ENCODE measurements around the gene NUDT17. TPM values are rescaled to one million over a fixed set of nuclear protein-coding genes. Genes with fewer than 3 reads are reported as not detected.
"Not testable (repeated sequence)": the region's sequence is repeated elsewhere in the genome, so short reads cannot be mapped to it uniquely, and the experiment has no call there.

NUDT17 gene
- total RNA-seq, 1 donor from 2014 or later: 3.3 TPM

- peaks cover 31% of the 10 kb centered on the region for H3K36me3 ChIP-seq (ENCODE audit: insufficient read depth, low read length)
- no peak overlapping the region for H3K9ac ChIP-seq (ENCODE audit: low read length)
- H3K27ac ChIP-seq (ENCODE audit: low read depth, low read length): no peak overlapping the region
- no peaks in the 10 kb centered on the region for H3K27me3 Mint-ChIP-seq (ENCODE audit: low read depth, unreplicated experiment)
- H3K4me3 ChIP-seq (ENCODE audit: insufficient read depth, low read depth, low read length): no peak overlapping the region
- H3K9me3 Mint-ChIP-seq (ENCODE audit: unreplicated experiment): no peaks in the 10 kb centered on the region
- H3K4me1 ChIP-seq (ENCODE audit: insufficient read depth, low read length): peaks cover 3% of the 10 kb centered on the region
- no peak overlapping the region for H3K27ac Mint-ChIP-seq (ENCODE audit: unreplicated experiment)
- no peak overlapping the region for H2AFZ ChIP-seq (ENCODE audit: low read depth, low read length)
- H3K79me2 ChIP-seq (ENCODE audit: insufficient read depth, low read length): peaks cover 34% of the 10 kb centered on the region
- TF ChIP-seq EZH2 (IDR thresholded peaks at IDR 0.05; ENCODE audit: insufficient read depth, low read length) (no peak), CTCF (IDR thresholded peaks at IDR 0.05; ENCODE audit: insufficient read depth, low read depth, low read length) (no peak)
- FAIRE-seq (no peak), DNase-seq (ENCODE audit: low read depth) (no peak)
- peaks cover 4% of the 10 kb centered on the region for H4K20me1 ChIP-seq (ENCODE audit: insufficient read depth, low read length)
- no peaks in the 10 kb centered on the region for H3K27me3 ChIP-seq (ENCODE audit: insufficient read depth, low read length)
- peak overlapping the region; percentile 99 for H3K4me3 Mint-ChIP-seq (ENCODE audit: unreplicated experiment)
- H3K4me2 ChIP-seq (ENCODE audit: low read length): peak overlapping the region; percentile 88
- H3K9me3 ChIP-seq (ENCODE audit: insufficient read depth, low read depth, low read length): no peaks in the 10 kb centered on the region
- H3K4me1 Mint-ChIP-seq (ENCODE audit: low read depth, unreplicated experiment): peaks cover 12% of the 10 kb centered on the region
- peaks cover 34% of the 10 kb centered on the region for H3K36me3 Mint-ChIP-seq (ENCODE audit: low read depth, unreplicated experiment)
Observed at GRCh38 chr1:145826030-145826429, 19.4 kb upstream of the NUDT17 start.

- H3K4me3 ChIP-seq (ENCODE audit: insufficient read depth, low read depth, low read length): no peak overlapping the region
- H2AFZ ChIP-seq (ENCODE audit: low read depth, low read length): no peak overlapping the region
- H4K20me1 ChIP-seq (ENCODE audit: insufficient read depth, low read length): peaks cover 4% of the 10 kb centered on the region
- no peak overlapping the region for H3K27ac ChIP-seq (ENCODE audit: low read depth, low read length)
- H3K9me3 ChIP-seq (ENCODE audit: insufficient read depth, low read depth, low read length): no peaks in the 10 kb centered on the region
- H3K27me3 ChIP-seq (ENCODE audit: insufficient read depth, low read length): no peaks in the 10 kb centered on the region
- H3K4me2 ChIP-seq (ENCODE audit: low read length): no peak overlapping the region
- peaks cover 12% of the 10 kb centered on the region for H3K4me1 Mint-ChIP-seq (ENCODE audit: low read depth, unreplicated experiment)
- no peaks in the 10 kb centered on the region for H3K27me3 Mint-ChIP-seq (ENCODE audit: low read depth, unreplicated experiment)
- DNase-seq (ENCODE audit: low read depth) (no peak), FAIRE-seq (no peak)
- H3K9me3 Mint-ChIP-seq (ENCODE audit: unreplicated experiment): no peaks in the 10 kb centered on the region
- H3K79me2 ChIP-seq (ENCODE audit: insufficient read depth, low read length): peaks cover 31% of the 10 kb centered on the region
- H3K36me3 Mint-ChIP-seq (ENCODE audit: low read depth, unreplicated experiment): peaks cover 42% of the 10 kb centered on the region
- no peak for TF ChIP-seq CTCF (IDR thresholded peaks at IDR 0.05; ENCODE audit: insufficient read depth, low read depth, low read length)
- no peak for TF ChIP-seq EZH2 (IDR thresholded peaks at IDR 0.05; ENCODE audit: insufficient read depth, low read length)
- H3K4me3 Mint-ChIP-seq (ENCODE audit: unreplicated experiment): no peak overlapping the region
- H3K27ac Mint-ChIP-seq (ENCODE audit: unreplicated experiment): no peak overlapping the region
- H3K9ac ChIP-seq (ENCODE audit: low read length): no peak overlapping the region
- H3K36me3 ChIP-seq (ENCODE audit: insufficient read depth, low read length): peaks cover 42% of the 10 kb centered on the region
- peaks cover 3% of the 10 kb centered on the region for H3K4me1 ChIP-seq (ENCODE audit: insufficient read depth, low read length)
Observed at GRCh38 chr1:145827966-145828365, 17.5 kb upstream of the NUDT17 start.

- Histone ChIP-seq H2AFZ (ENCODE audit: low read depth, low read length) (no peak overlapping the region), H3K27ac (ENCODE audit: low read depth, low read length) (no peak overlapping the region), H3K4me2 (ENCODE audit: low read length) (no peak overlapping the region), H3K9ac (ENCODE audit: low read length) (no peak overlapping the region), H4K20me1 (ENCODE audit: insufficient read depth, low read length) (peaks cover 4% of the 10 kb centered on the region), H3K79me2 (ENCODE audit: insufficient read depth, low read length) (peaks cover 31% of the 10 kb centered on the region), H3K4me1 (ENCODE audit: insufficient read depth, low read length) (peaks cover 3% of the 10 kb centered on the region), H3K27me3 (ENCODE audit: insufficient read depth, low read length) (no peaks in the 10 kb centered on the region), H3K4me3 (ENCODE audit: insufficient read depth, low read depth, low read length) (no peak overlapping the region), H3K36me3 (ENCODE audit: insufficient read depth, low read length) (peaks cover 47% of the 10 kb centered on the region), H3K9me3 (ENCODE audit: insufficient read depth, low read depth, low read length) (no peaks in the 10 kb centered on the region)
- H3K36me3 Mint-ChIP-seq (ENCODE audit: low read depth, unreplicated experiment): peaks cover 43% of the 10 kb centered on the region
- H3K27ac Mint-ChIP-seq (ENCODE audit: unreplicated experiment): peak overlapping the region; percentile 7
- no peak overlapping the region for H3K4me3 Mint-ChIP-seq (ENCODE audit: unreplicated experiment)
- DNase-seq (ENCODE audit: low read depth) (no peak), FAIRE-seq (no peak)
- no peaks in the 10 kb centered on the region for H3K27me3 Mint-ChIP-seq (ENCODE audit: low read depth, unreplicated experiment)
- TF ChIP-seq CTCF (IDR thresholded peaks at IDR 0.05; ENCODE audit: insufficient read depth, low read depth, low read length): no peak
- no peak for TF ChIP-seq EZH2 (IDR thresholded peaks at IDR 0.05; ENCODE audit: insufficient read depth, low read length)
- peaks cover 12% of the 10 kb centered on the region for H3K4me1 Mint-ChIP-seq (ENCODE audit: low read depth, unreplicated experiment)
- H3K9me3 Mint-ChIP-seq (ENCODE audit: unreplicated experiment): no peaks in the 10 kb centered on the region
Observed at GRCh38 chr1:145828367-145829026, 16.9 kb upstream of the NUDT17 start.

GRCh38 chr1:145830810-145831209, 14.6 kb upstream of the NUDT17 start:
- H2AFZ ChIP-seq (ENCODE audit: low read depth, low read length); H4K20me1 ChIP-seq (ENCODE audit: insufficient read depth, low read length); H3K4me3 Mint-ChIP-seq (ENCODE audit: unreplicated experiment); H3K27ac ChIP-seq (ENCODE audit: low read depth, low read length); H3K4me3 ChIP-seq (ENCODE audit: insufficient read depth, low read depth, low read length); H3K4me1 Mint-ChIP-seq (ENCODE audit: low read depth, unreplicated experiment); DNase-seq (ENCODE audit: low read depth); FAIRE-seq; H3K27me3 Mint-ChIP-seq (ENCODE audit: low read depth, unreplicated experiment); H3K27ac Mint-ChIP-seq (ENCODE audit: unreplicated experiment); H3K27me3 ChIP-seq (ENCODE audit: insufficient read depth, low read length); H3K4me2 ChIP-seq (ENCODE audit: low read length); H3K4me1 ChIP-seq (ENCODE audit: insufficient read depth, low read length); H3K9me3 Mint-ChIP-seq (ENCODE audit: unreplicated experiment); H3K9me3 ChIP-seq (ENCODE audit: insufficient read depth, low read depth, low read length); H3K9ac ChIP-seq (ENCODE audit: low read length): not testable (repeated sequence)
- Histone ChIP-seq H3K36me3 (ENCODE audit: insufficient read depth, low read length) (peaks cover 56% of the 10 kb centered on the region), H3K79me2 (ENCODE audit: insufficient read depth, low read length) (peaks cover 13% of the 10 kb centered on the region)
- peaks cover 44% of the 10 kb centered on the region for H3K36me3 Mint-ChIP-seq (ENCODE audit: low read depth, unreplicated experiment)

All from astrocyte (in vitro differentiated cells and primary cell).